Fibroblast of gingiva (primary cell): Measurements from ENCODE around the gene RTF1.

Experiments
- DNase-seq: peaks from one replicate; pipeline ENCODE4 v3.0.0-alpha.2; 2011; ENCODE audit warnings: low read depth

The RTF1 gene

GRCh38 chr15:41487802-41488201 is 70.9 kb downstream of the RTF1 start:
- DNase-seq, result no peak

- no peak for DNase-seq
Observed at GRCh38 chr15:41489641-41490040, 72.7 kb downstream of the RTF1 start.

GRCh38 chr15:41490355-41490754 is 73.5 kb downstream of the RTF1 start:
- DNase-seq, result peak; percentile 88

GRCh38 chr15:41491889-41492288 is 75.0 kb downstream of the RTF1 start:
- DNase-seq, result no peak

GRCh38 chr15:41492597-41493204 is 75.8 kb downstream of the RTF1 start:
- no peak for DNase-seq

GRCh38 chr15:41493205-41493901 is 76.5 kb downstream of the RTF1 start, which contains the start of gene ITPKA:
TSS of gene ITPKA (plus strand) at chr15:41493874. CDS start at chr15:41493928, 54 bp downstream.
- DNase-seq, result peak; percentile 68

- no peak for DNase-seq
Observed at GRCh38 chr15:41493902-41494189, 77.0 kb downstream of the RTF1 start.

- no peak for DNase-seq
Observed at GRCh38 chr15:41494190-41494921, 77.5 kb downstream of the RTF1 start.

GRCh38 chr15:41494922-41495735 is 78.2 kb downstream of the RTF1 start:
- no peak for DNase-seq

- DNase-seq, result no peak
Observed at GRCh38 chr15:41495736-41496599, 79.1 kb downstream of the RTF1 start.

GRCh38 chr15:41498657-41499056 is 81.8 kb downstream of the RTF1 start:
- no peak for DNase-seq

GRCh38 chr15:41499109-41499851 is 82.4 kb downstream of the RTF1 start:
- DNase-seq, result no peak

- DNase-seq, result no peak
Observed at GRCh38 chr15:41501191-41501917, 84.5 kb downstream of the RTF1 start.

- no peak for DNase-seq
Observed at GRCh38 chr15:41501931-41502794, 85.3 kb downstream of the RTF1 start.

GRCh38 chr15:41502795-41503668 is 86.1 kb downstream of the RTF1 start:
- no peak for DNase-seq

GRCh38 chr15:41503669-41504010 is 86.7 kb downstream of the RTF1 start:
- DNase-seq, result no peak

GRCh38 chr15:41504751-41505492 is 88.0 kb downstream of the RTF1 start:
- no peak for DNase-seq
